NCI-H1048 (cell line): ENCODE results near the gene RBFOX2.

ENCODE experiments used
- DNase-seq: peaks from one replicate; lab custom pipeline; 2025; lab: John Stamatoyannopoulos, UW

The RBFOX2 gene

DNA sequence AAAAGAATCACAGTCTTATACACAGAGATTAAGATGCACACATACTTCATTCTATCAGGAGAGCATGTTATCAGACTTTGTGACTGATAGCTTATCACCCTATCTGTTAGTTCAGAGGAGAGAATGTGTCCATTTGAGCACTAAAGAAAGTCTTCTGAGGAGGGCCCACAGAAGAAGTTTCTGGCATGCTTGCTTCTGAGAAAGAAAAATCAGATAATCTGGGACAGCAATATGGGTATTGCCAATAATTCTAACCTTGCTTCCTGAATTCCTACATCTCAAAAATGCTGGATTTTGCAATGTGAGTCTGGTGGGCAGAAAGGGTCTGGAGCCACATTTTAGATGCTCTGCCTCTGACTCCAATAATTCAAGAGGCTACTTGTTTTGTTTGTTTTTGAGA is 128.9 kb downstream of the RBFOX2 start:
- DNase-seq = no peak

- no peak for DNase-seq
Measured at GRCh38 chr22:35896111-35896705, 132.4 kb downstream of the RBFOX2 start.

- no peak for DNase-seq
Measured at GRCh38 chr22:35894937-35895708, 133.5 kb downstream of the RBFOX2 start.

DNA sequence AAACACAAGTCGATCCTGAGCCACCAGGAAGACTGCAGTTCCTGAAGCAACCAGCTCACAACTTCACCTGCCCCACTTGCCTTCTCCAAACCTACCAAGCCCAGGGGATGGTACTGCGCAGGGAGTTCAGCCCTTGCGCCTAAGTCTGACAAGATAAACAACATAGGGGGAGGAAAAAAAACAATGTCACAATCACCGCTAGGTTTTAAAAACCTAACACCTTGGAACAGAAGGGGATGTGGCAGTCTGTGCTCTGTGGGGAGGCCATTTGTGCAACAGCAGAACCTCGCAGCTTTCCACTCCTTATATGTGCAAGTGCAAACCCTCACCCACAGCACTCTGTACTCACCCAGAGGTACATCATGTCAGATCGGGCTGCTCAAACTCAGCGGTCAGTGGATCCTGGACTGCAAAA is 134.2 kb downstream of the RBFOX2 start:
- DNase-seq = no peak

DNA sequence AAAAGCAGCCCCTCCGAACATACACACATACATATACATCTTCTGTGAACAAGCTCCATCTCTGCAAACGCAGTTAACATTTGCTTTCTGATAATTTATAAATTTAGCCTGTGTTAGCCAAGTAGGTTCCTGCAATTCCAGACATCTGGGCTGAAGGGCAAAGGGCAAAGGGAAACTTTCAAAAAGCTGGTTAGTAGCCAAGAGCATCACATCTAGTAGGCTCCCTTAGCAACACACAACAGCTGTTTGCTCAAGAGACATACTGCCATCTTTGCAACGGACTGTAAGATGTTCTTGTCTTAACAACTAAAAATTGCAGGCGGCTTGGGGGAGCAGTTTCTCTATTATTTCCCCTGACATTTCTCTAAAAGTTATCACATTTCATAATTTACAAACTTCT is 134.9 kb downstream of the RBFOX2 start:
- no peak for DNase-seq

DNA sequence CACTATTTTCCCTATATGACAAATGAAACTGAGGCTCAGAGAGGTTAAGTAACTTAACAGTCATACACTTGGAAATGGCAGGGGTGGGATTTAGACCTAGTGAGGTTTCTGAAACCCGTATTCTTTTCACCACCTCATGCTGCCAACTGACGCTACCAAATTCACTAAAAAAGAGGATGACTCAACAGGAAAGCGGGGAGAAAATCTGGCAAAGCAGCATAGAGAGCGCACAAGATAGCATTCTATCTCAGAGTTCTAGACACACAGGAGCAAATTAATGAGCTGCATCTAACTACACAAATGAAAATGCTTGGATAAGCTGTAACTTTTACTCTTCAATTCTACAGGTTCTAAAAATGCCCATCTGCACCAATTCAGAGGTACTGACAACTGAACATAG is 136.4 kb downstream of the RBFOX2 start:
- no peak for DNase-seq

- no peak for DNase-seq
Measured at GRCh38 chr22:35891442-35891841, 137.2 kb downstream of the RBFOX2 start.

GRCh38 chr22:35889071-35889470 is 139.6 kb downstream of the RBFOX2 start:
- no peak for DNase-seq

GRCh38 chr22:35888181-35888870 is 140.3 kb downstream of the RBFOX2 start:
- DNase-seq = no peak

DNA sequence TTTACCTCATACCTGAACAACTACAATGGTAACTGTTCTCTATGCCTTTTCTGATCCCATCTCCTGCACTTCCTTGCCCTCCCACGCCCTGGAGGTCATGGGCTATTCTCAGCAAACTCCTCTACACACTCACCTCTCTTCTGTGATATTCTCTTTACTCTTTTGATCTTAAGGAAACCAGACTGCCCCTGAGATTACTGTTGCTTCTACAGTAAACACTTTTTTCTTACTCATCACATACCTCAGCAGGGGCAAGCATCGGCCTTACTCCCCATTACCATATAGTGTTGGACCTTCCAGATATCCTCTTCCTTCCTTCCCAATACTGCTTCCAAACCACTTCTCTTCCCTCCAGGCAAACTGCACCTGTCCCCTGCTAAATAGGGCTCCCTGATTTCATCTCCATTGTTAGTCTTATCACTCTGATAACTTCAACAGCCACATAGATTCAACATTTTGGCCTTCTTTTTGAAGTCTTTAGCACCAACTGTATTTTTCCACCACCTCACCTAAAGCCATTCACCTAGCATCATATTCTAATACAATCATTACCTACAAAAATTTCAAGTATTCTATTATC is 141.2 kb downstream of the RBFOX2 start:
- no peak for DNase-seq

GRCh38 chr22:35886309-35886708 is 142.3 kb downstream of the RBFOX2 start:
- no peak for DNase-seq

DNA sequence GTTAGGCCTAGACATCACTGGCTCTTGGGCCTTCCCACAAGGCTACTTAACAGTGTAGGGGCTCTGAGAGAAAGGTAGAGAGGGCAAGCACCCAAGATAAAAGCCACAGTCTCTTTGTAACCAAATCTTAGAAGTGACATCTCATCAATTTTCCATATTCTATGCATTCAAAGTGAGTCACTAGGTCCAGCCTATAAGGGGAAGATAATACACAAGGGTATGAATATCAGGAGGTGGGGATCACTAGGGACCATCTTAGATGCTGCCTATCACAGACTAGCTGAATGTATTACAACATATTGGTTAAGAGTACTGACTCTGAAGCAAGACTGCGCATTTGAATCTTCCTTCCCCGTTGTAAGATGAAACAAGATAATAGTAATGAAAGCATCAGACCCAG is 144.1 kb downstream of the RBFOX2 start:
- no peak for DNase-seq

DNA sequence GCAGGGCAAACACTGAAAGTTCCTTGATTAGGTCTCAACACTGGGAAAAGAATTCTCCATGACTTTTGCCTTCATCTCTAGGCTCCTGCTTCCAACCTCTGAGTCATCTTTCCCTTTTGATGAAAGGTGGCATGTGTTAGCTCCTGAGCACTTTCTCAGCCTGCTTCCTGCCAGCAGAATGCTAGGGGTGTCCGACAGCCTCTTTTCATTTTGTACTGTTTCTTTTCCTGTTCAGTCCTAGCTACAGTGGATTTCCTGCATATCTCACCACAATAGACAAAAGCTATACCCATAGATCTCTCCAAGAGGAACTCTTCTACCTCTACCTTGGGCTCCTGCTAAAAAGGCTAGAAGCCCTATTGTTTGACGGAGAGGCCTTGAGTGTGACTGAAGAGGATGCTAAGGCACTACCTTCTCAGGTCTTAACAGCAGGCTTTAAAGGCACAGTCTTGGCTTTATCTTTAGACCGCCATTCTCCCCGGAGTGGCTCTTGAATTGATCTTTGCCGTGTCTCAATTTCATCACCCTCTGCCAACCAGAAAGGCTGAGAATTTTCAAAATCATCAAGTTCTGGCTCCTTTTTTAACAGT is 145.5 kb downstream of the RBFOX2 start:
- DNase-seq = no peak

GRCh38 chr22:35882211-35883030 is 146.2 kb downstream of the RBFOX2 start:
- DNase-seq = no peak

GRCh38 chr22:35879351-35879750 is 149.3 kb downstream of the RBFOX2 start:
- no peak for DNase-seq

DNA sequence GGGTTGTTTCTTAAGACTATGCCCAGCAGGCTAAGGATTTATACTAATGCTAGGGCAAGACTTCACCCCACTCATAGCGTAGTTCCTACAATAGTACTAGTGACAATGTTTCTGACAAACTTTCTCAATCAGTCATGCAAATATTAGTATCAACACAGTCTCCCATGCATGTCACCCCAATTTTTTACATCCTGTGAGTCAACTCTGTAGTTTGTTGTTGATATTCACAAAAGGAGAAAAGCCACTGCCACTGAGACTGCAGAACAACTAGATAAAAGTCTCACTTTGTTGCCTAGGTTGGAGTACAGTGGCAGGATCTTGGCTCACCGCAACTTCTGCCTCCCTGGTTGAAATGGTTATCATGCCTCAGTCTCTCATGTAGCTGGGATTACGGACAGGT is 155.2 kb downstream of the RBFOX2 start:
- DNase-seq = no peak

GRCh38 chr22:35872451-35872850 is 156.2 kb downstream of the RBFOX2 start:
- DNase-seq = no peak

DNA sequence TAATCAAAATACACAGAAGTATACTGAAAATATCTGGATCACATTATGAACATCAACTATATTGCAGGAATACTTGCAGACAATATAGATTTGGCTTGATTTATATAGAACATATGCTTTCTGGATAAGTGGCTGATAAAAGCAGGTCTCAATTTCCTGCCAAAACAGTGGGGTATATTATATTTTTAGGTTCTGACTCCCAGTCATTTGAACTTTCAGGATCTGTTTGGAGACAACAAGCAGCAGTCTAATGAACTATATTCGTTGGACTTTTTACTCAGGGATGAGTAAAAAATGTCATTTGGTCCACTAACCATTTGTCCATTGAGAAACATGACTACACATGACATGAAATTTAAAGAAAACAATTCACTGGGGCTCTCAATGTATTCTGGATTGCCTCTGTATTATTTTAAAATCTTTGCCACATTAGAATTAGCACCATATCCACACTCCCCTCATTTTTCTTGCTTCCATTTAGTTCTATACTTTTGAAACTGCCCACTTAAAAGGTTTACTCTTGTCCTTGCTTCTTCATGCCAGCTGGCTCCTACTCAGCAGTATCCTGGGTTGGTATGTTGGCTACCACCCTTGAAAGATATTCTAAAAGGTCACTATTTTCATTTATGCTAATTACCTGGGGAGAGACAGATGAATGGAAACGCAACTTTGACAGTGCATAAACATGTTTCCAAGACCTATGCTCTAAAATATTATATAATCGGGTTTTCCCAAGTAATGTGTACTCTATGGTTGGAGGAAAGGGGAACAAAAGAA is 157.9 kb downstream of the RBFOX2 start:
- no peak for DNase-seq

DNA sequence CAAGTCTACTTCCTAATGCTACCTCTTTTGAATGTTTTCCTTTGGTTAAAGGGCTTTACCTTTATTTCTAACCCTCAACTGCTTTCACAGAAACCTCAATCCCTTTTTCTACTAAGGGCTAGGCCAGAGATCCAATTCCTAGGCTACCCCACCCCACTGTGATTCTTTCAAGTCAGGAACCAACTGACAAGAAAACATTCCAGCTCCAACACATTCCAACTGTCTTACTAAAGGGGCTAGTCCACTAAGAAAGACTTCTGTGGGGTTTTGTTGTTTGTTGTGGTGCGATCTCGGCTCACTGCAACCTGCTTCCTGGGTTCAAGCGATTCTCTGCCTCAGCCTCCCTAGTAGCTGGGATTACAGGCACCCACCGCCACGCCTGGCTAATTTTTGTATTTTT is 159.7 kb downstream of the RBFOX2 start:
- DNase-seq = no peak

DNA sequence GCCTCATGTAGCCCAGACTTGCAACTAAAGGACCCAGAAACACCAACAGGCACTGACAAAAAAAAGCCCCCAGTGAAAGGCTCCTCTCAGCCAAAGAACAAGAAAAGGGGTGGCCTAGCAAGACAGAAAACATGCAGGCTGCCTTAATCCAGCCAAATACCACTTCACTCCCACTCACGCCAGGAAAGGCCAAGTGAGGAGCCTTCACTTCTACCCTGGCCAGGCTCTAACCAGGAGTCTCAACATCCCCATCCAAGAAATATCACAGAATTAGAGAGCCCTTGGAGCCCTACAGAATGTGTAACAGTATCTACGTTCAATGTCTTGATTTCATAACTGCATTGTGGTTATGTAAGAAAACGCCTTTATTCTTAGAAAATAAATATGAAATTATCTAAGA is 162.0 kb downstream of the RBFOX2 start:
- no peak for DNase-seq
